HEK293 (cell line): ENCODE measurements around the gene SELPLG.

ENCODE experiments used
- SETDB1 ChIP-seq: IDR thresholded peaks from one replicate; pipeline ENCODE4 v1.6.1; 2017; ENCODE audit warnings: mild to moderate bottlenecking, low read length, moderate library complexity, mixed read lengths; ENCODE audit not compliant: insufficient read length
- WT1 ChIP-seq: fragments of 450-650 bp; formaldehyde crosslinking; IDR thresholded peaks from 2 replicates; pipeline ENCODE4 v1.5.1; 2016; ENCODE audit warnings: missing biosample characterization, missing genetic modification characterization
- YY1 ChIP-seq: fragments of 450-650 bp; formaldehyde crosslinking; IDR thresholded peaks from 2 replicates; pipeline ENCODE4 v1.5.1; 2018; ENCODE audit warnings: missing biosample characterization, missing genetic modification characterization
- ZEB2 ChIP-seq: fragments of 450-650 bp; formaldehyde crosslinking; IDR thresholded peaks from 2 replicates; pipeline ENCODE4 v1.5.1; 2016; ENCODE audit warnings: missing biosample characterization, missing genetic modification characterization
- ZFP37 ChIP-seq: fragments of 450-650 bp; formaldehyde crosslinking; IDR thresholded peaks from 2 replicates; pipeline ENCODE4 v1.5.1; 2016; ENCODE audit warnings: missing biosample characterization, missing genetic modification characterization
- ZNF121 ChIP-seq: fragments of 450-650 bp; formaldehyde crosslinking; IDR thresholded peaks from 2 replicates; pipeline ENCODE4 v1.5.1; 2016; ENCODE audit warnings: missing biosample characterization, missing genetic modification characterization
- ZNF366 ChIP-seq: fragments of 450-650 bp; formaldehyde crosslinking; conservative IDR thresholded peaks from 2 replicates; pipeline ENCODE4 v1.5.1; 2016; ENCODE audit warnings: missing biosample characterization, missing genetic modification characterization
- ZNF596 ChIP-seq: fragments of 450-650 bp; IDR thresholded peaks from 2 replicates; pipeline ENCODE4 v1.5.0; 2018; ENCODE audit warnings: missing biosample characterization, mild to moderate bottlenecking, missing genetic modification characterization, moderate library complexity
- TF ChIP-seq, protein P1 (sequence below): fragments of 450-650 bp; formaldehyde crosslinking; IDR thresholded peaks from 2 replicates; pipeline ENCODE4 v1.5.1; 2016; ENCODE audit warnings: missing biosample characterization, missing genetic modification characterization
- TF ChIP-seq, protein P2 (sequence below): fragments of 450-650 bp; formaldehyde crosslinking; IDR thresholded peaks from 2 replicates; pipeline ENCODE4 v1.5.1; 2016; ENCODE audit warnings: missing biosample characterization, missing genetic modification characterization, low read depth
- TF ChIP-seq, protein P3 (sequence below): fragments of 450-650 bp; formaldehyde crosslinking; IDR thresholded peaks from 2 replicates; pipeline ENCODE4 v1.5.1; 2016; ENCODE audit warnings: missing biosample characterization, missing genetic modification characterization

DNA sequence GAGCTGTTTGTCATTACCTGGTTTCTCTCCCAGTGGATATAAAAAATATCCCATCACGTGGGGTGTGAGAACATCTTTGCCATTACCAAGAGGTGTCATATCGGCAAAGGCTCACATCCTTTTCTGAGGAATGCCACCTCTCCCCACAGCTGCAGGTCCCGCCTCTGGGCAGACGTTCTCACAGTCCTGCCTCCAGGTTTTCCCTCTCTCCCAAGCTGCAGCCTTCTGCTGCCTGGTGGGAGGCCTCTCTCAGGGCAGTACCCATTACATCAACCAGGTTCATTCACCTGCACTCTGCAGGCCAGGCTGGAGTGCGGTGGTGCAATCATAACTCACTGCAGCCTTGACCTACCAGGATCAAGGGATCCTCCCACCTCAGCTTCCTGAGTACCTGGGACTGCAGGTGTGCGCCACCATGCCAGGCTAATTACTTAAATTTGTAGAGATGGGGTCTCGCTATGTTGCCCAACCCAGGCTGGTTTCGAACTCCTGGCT, 20.9 kb downstream of the SELPLG start:
- TF ChIP-seq ZNF121 (tag by site-specific recombination) (no peak), WT1 (tag by site-specific recombination) (no peak), SETDB1 (no peak), ZNF596 (no peak), ZEB2 (no peak), ZFP37 (no peak), ZNF366 (no peak), YY1 (tag by site-specific recombination) (no peak)
- TF ChIP-seq, protein P1, sequence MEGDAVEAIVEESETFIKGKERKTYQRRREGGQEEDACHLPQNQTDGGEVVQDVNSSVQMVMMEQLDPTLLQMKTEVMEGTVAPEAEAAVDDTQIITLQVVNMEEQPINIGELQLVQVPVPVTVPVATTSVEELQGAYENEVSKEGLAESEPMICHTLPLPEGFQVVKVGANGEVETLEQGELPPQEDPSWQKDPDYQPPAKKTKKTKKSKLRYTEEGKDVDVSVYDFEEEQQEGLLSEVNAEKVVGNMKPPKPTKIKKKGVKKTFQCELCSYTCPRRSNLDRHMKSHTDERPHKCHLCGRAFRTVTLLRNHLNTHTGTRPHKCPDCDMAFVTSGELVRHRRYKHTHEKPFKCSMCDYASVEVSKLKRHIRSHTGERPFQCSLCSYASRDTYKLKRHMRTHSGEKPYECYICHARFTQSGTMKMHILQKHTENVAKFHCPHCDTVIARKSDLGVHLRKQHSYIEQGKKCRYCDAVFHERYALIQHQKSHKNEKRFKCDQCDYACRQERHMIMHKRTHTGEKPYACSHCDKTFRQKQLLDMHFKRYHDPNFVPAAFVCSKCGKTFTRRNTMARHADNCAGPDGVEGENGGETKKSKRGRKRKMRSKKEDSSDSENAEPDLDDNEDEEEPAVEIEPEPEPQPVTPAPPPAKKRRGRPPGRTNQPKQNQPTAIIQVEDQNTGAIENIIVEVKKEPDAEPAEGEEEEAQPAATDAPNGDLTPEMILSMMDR: no peak
- TF ChIP-seq, protein P2, sequence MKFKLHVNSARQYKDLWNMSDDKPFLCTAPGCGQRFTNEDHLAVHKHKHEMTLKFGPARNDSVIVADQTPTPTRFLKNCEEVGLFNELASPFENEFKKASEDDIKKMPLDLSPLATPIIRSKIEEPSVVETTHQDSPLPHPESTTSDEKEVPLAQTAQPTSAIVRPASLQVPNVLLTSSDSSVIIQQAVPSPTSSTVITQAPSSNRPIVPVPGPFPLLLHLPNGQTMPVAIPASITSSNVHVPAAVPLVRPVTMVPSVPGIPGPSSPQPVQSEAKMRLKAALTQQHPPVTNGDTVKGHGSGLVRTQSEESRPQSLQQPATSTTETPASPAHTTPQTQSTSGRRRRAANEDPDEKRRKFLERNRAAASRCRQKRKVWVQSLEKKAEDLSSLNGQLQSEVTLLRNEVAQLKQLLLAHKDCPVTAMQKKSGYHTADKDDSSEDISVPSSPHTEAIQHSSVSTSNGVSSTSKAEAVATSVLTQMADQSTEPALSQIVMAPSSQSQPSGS (tag by site-specific recombination): no peak
- TF ChIP-seq, protein P3, sequence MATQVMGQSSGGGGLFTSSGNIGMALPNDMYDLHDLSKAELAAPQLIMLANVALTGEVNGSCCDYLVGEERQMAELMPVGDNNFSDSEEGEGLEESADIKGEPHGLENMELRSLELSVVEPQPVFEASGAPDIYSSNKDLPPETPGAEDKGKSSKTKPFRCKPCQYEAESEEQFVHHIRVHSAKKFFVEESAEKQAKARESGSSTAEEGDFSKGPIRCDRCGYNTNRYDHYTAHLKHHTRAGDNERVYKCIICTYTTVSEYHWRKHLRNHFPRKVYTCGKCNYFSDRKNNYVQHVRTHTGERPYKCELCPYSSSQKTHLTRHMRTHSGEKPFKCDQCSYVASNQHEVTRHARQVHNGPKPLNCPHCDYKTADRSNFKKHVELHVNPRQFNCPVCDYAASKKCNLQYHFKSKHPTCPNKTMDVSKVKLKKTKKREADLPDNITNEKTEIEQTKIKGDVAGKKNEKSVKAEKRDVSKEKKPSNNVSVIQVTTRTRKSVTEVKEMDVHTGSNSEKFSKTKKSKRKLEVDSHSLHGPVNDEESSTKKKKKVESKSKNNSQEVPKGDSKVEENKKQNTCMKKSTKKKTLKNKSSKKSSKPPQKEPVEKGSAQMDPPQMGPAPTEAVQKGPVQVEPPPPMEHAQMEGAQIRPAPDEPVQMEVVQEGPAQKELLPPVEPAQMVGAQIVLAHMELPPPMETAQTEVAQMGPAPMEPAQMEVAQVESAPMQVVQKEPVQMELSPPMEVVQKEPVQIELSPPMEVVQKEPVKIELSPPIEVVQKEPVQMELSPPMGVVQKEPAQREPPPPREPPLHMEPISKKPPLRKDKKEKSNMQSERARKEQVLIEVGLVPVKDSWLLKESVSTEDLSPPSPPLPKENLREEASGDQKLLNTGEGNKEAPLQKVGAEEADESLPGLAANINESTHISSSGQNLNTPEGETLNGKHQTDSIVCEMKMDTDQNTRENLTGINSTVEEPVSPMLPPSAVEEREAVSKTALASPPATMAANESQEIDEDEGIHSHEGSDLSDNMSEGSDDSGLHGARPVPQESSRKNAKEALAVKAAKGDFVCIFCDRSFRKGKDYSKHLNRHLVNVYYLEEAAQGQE (tag by site-specific recombination): no peak
